ENCODE data around the gene CDC42EP2.
A peak's percentile ranks its signal among the peaks of the same experiment; 100 is the strongest.

Gene CDC42EP2

GRCh38 chr11:65292890-65293289 lies 21.8 kb upstream of the CDC42EP2 start:
- Mint-ChIP-seq H3K27ac (peak overlapping the region in 1 of 2 donors; percentile 5), H3K27me3 (no peaks in the 10 kb centered on the region), H3K9me3 (no peaks in the 10 kb centered on the region), H3K4me1 (no peaks in the 10 kb centered on the region), H3K4me3 (no peak overlapping the region)
- no peak for ATAC-seq
- no peak for DNase-seq

- Mint-ChIP-seq H3K4me1 (no peaks in the 10 kb centered on the region), H3K27ac (peak overlapping the region in 1 of 2 donors; percentile 49), H3K27me3 (no peaks in the 10 kb centered on the region), H3K4me3 (no peak overlapping the region), H3K9me3 (no peaks in the 10 kb centered on the region)
- DNase-seq, result no peak
- no peak for ATAC-seq
Observed at GRCh38 chr11:65293909-65294381, 20.7 kb upstream of the CDC42EP2 start.

GRCh38 chr11:65295001-65295400 lies 19.7 kb upstream of the CDC42EP2 start:
- Mint-ChIP-seq H3K4me3 (no peak overlapping the region), H3K27ac (no peak overlapping the region), H3K27me3 (no peaks in the 10 kb centered on the region), H3K9me3 (no peaks in the 10 kb centered on the region), H3K4me1 (no peaks in the 10 kb centered on the region)
- DNase-seq, result no peak
- no peak for ATAC-seq

- no peak overlapping the region for H3K4me3 Mint-ChIP-seq
- H3K27ac Mint-ChIP-seq, result no peak overlapping the region
- ATAC-seq (no peak), DNase-seq (no peak)
- H3K27me3 Mint-ChIP-seq, result no peaks in the 10 kb centered on the region
- H3K9me3 Mint-ChIP-seq, result no peaks in the 10 kb centered on the region
- H3K4me1 Mint-ChIP-seq, result no peaks in the 10 kb centered on the region
Observed at GRCh38 chr11:65295571-65296341, 18.9 kb upstream of the CDC42EP2 start.

- no peak overlapping the region for H3K4me3 Mint-ChIP-seq
- peak overlapping the region in 1 of 2 donors; percentile 63 for H3K27ac Mint-ChIP-seq
- H3K27me3 Mint-ChIP-seq, result no peaks in the 10 kb centered on the region
- DNase-seq, result no peak
- no peaks in the 10 kb centered on the region for H3K9me3 Mint-ChIP-seq
- no peaks in the 10 kb centered on the region for H3K4me1 Mint-ChIP-seq
- no peak for ATAC-seq
Observed at GRCh38 chr11:65297026-65297672, 17.5 kb upstream of the CDC42EP2 start.

- no peaks in the 10 kb centered on the region for H3K9me3 Mint-ChIP-seq
- DNase-seq, result no peak
- no peaks in the 10 kb centered on the region for H3K4me1 Mint-ChIP-seq
- no peak for ATAC-seq
- H3K27ac Mint-ChIP-seq, result no peak overlapping the region
- H3K4me3 Mint-ChIP-seq, result no peak overlapping the region
- H3K27me3 Mint-ChIP-seq, result no peaks in the 10 kb centered on the region
Observed at GRCh38 chr11:65298131-65298535, 16.5 kb upstream of the CDC42EP2 start.

GRCh38 chr11:65298655-65299179 lies 15.9 kb upstream of the CDC42EP2 start:
- Mint-ChIP-seq H3K9me3 (no peaks in the 10 kb centered on the region), H3K4me1 (no peaks in the 10 kb centered on the region), H3K27ac (no peak overlapping the region), H3K27me3 (no peaks in the 10 kb centered on the region), H3K4me3 (no peak overlapping the region)
- no peak for ATAC-seq
- no peak for DNase-seq

- H3K27ac Mint-ChIP-seq, result no peak overlapping the region
- no peaks in the 10 kb centered on the region for H3K27me3 Mint-ChIP-seq
- H3K9me3 Mint-ChIP-seq, result no peaks in the 10 kb centered on the region
- no peaks in the 10 kb centered on the region for H3K4me1 Mint-ChIP-seq
- no peak overlapping the region for H3K4me3 Mint-ChIP-seq
- no peak for ATAC-seq
- no peak for DNase-seq
Observed at GRCh38 chr11:65300621-65301275, 13.9 kb upstream of the CDC42EP2 start.

- H3K4me3 Mint-ChIP-seq, result no peak overlapping the region
- H3K27ac Mint-ChIP-seq, result peak overlapping the region in 1 of 2 donors; percentile 48
- no peaks in the 10 kb centered on the region for H3K4me1 Mint-ChIP-seq
- no peak for ATAC-seq
- H3K27me3 Mint-ChIP-seq, result no peaks in the 10 kb centered on the region
- no peak for DNase-seq
- no peaks in the 10 kb centered on the region for H3K9me3 Mint-ChIP-seq
Observed at GRCh38 chr11:65301491-65302329, 13.0 kb upstream of the CDC42EP2 start.

GRCh38 chr11:65303555-65303954 lies 11.1 kb upstream of the CDC42EP2 start:
- peaks cover 6% of the 10 kb centered on the region for H3K4me1 Mint-ChIP-seq
- ATAC-seq (no peak), DNase-seq (no peak)
- H3K27ac Mint-ChIP-seq, result no peak overlapping the region
- H3K27me3 Mint-ChIP-seq, result no peaks in the 10 kb centered on the region
- H3K4me3 Mint-ChIP-seq, result no peak overlapping the region
- no peaks in the 10 kb centered on the region for H3K9me3 Mint-ChIP-seq

GRCh38 chr11:65304110-65304509 lies 10.6 kb upstream of the CDC42EP2 start:
- Mint-ChIP-seq H3K4me1 (peaks cover 12% of the 10 kb centered on the region), H3K9me3 (no peaks in the 10 kb centered on the region), H3K27me3 (no peaks in the 10 kb centered on the region), H3K4me3 (no peak overlapping the region), H3K27ac (peak overlapping the region in 1 of 2 donors; percentile 77)
- no peak for ATAC-seq
- DNase-seq, result no peak

GRCh38 chr11:65304613-65305012 lies 10.1 kb upstream of the CDC42EP2 start:
- DNase-seq (no peak), ATAC-seq (no peak)
- Mint-ChIP-seq H3K27me3 (no peaks in the 10 kb centered on the region), H3K9me3 (no peaks in the 10 kb centered on the region), H3K4me3 (no peak overlapping the region), H3K4me1 (peaks cover 12% of the 10 kb centered on the region), H3K27ac (peak overlapping the region in 1 of 2 donors; percentile 74)

GRCh38 chr11:65305501-65306268 lies 9.0 kb upstream of the CDC42EP2 start:
- no peak overlapping the region for H3K27ac Mint-ChIP-seq
- DNase-seq (no peak), ATAC-seq (no peak)

GRCh38 chr11:65307298-65308229 lies 7.1 kb upstream of the CDC42EP2 start:
- H3K9me3 Mint-ChIP-seq, result no peaks in the 10 kb centered on the region
- no peak overlapping the region for H3K4me3 Mint-ChIP-seq
- no peaks in the 10 kb centered on the region for H3K27me3 Mint-ChIP-seq
- H3K4me1 Mint-ChIP-seq, result peaks cover 12% of the 10 kb centered on the region
- ATAC-seq, result no peak
- no peak overlapping the region for H3K27ac Mint-ChIP-seq
- no peak for DNase-seq

More at GRCh38 chr11:65305501-65306268, 9.0 kb upstream of the CDC42EP2 start:
- Mint-ChIP-seq H3K9me3 (no peaks in the 10 kb centered on the region), H3K27me3 (no peaks in the 10 kb centered on the region), H3K4me3 (no peak overlapping the region), H3K4me1 (peaks cover 12% of the 10 kb centered on the region)

Data from stimulated activated naive CD8-positive, alpha-beta T cell treated with anti-CD3 and anti-CD28 coated beads, Interleukin-15, amount 100 ng/mL, for 72 hours (primary cell).